Activated CD8-positive, alpha-beta memory T cell treated with anti-CD3 and anti-CD28 coated beads, Interleukin-2, amount 50 U/mL, for 1 hour (primary cell): ENCODE data around the gene ELAVL2.

Experiments
- DNase-seq: peaks from one replicate; pipeline ENCODE4 v3.0.0-alpha.2; 2020; ENCODE audit errors: extremely low read depth

The ELAVL2 gene

GRCh38 chr9:23769307-23769935 is 56.6 kb downstream of the ELAVL2 start:
- DNase-seq, result no peak

- no peak for DNase-seq
Measured at GRCh38 chr9:23768861-23769260, 57.2 kb downstream of the ELAVL2 start.

DNA sequence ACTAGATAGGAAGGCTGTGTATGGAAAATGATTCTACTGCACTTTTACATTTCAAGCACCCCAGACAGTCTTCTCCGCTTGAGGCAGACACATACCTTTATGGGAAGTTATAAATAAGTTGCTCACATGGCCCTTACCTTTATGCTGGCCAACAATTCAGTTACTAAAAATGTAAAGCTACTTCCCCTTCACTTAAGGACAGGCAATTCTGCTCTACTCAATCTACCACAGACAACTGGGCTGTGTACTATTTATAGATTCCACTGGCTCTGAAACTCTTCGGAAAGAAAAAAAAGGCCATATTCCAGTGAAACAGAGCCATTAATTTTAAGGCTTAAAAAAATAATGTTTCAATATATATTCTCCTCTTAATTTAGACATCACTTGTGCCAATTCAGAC is 59.4 kb downstream of the ELAVL2 start:
- no peak for DNase-seq

- DNase-seq, result no peak
Measured at GRCh38 chr9:23765561-23765960, 60.5 kb downstream of the ELAVL2 start.

GRCh38 chr9:23764219-23764618 is 61.8 kb downstream of the ELAVL2 start:
- DNase-seq, result no peak

DNA sequence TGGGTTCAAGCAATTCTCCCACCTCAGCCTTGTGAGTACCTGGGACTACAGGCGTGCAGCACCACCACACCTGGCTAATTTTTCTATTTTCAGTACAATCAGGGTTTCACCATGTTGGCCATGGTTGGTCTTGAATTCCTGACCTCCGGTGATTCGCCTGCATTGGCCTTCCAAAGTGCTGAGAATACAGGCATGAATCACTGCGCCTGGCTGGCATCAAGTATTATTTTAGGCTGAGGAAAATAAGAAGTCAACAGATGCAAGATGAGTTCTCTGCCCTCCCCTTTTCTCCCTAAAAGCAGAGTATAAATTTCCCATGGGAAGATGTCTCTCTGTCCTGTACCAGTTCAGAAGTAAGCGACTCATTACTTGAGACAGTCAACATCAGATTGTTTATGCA is 71.5 kb downstream of the ELAVL2 start:
- DNase-seq, result no peak

- no peak for DNase-seq
Measured at GRCh38 chr9:23752859-23753258, 73.2 kb downstream of the ELAVL2 start.

DNA sequence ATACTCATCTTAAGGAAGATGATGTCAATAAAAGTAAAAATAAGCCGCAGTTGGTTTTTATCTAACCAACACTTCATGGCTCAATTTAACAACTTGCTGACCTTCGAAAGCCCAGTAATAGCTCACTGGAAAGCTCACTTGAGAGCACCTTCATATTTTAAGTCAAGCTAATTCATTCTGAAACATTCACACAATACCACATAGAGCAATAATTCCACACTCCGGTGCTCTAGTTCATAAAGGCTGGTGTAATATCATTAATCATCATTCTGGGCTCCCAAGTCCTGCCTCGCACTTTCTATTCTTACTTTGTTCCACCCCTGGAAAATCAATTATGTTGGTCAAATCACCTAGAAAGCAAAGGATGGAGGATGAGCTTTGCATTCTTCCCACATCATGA is 74.4 kb downstream of the ELAVL2 start:
- no peak for DNase-seq

DNA sequence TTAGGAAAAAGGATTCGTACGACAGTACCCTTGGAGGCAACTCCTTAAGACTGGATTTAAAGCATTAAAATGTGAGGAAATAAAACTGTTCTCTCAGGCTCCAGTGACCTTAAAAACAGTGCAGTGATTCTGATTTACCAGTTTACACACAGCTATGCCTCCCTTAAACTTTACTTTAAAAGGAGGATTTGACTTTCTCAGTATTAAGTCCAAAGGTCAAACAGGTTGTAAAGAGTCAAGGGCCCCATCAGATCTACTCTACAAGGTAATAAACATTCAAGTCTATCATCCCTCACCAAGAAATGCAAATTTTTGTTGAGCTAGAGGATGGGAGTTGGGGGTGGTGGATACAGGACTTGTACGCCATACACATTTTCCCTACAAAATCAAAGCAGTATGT is 75.2 kb downstream of the ELAVL2 start:
- DNase-seq, result no peak

- no peak for DNase-seq
Measured at GRCh38 chr9:23747088-23748075, 78.7 kb downstream of the ELAVL2 start.

DNA sequence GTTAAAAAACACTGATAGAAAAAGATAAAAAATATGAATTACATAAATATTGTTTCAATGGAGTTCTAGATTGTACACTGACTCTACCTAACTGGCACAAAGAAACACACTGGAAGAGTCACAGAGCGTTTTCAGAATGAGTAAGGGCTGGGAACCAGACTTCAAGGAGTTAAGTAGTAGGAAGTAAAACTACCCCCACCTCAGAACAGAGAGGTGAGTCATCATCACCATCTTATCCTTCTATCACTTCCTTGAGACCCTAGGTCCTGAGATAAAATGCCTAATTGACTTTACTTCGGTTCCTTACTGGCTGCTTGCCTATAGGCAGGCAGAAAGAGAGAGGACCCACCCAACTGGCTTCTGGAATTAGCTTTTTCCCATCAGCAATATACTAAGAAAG is 79.7 kb downstream of the ELAVL2 start:
- DNase-seq, result no peak

- DNase-seq, result no peak
Measured at GRCh38 chr9:23743036-23743435, 83.0 kb downstream of the ELAVL2 start.

DNA sequence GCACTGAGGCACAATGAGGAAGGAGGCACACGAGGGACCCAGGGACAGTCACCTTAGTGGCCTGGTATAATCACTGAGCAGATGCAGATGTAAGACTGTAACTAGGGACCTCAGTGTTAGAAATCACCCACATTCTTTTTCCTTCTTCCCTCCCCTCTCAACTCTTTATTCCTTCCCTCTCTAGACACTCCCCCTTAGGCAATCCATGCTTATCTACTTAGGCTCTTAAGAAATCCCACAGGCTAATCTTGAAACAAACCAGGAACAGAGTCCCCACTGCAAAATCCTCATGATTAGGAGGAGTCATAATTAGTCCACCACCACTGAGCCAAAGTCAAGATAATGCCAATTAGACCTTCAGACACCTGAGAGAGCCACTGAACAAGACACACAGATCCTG is 84.7 kb downstream of the ELAVL2 start:
- DNase-seq, result no peak

DNA sequence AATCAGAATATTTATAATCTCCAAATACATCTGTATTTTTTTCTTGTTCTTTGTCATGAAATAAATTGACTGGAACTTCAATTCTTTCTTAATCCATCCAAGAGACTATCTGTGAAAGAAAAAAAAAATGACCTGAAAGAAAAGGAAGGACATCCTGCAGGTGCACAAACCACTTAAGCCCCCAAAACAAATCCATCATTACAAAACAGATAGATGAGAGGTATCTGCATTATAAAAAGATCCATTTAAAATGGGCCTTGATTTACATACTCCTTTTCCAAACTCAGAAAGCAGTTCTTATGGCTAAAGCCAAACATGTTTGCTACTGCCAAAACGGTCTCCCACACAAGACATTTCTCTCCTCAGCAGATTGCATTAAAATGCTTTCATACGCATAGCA is 85.5 kb downstream of the ELAVL2 start:
- DNase-seq, result no peak

DNA sequence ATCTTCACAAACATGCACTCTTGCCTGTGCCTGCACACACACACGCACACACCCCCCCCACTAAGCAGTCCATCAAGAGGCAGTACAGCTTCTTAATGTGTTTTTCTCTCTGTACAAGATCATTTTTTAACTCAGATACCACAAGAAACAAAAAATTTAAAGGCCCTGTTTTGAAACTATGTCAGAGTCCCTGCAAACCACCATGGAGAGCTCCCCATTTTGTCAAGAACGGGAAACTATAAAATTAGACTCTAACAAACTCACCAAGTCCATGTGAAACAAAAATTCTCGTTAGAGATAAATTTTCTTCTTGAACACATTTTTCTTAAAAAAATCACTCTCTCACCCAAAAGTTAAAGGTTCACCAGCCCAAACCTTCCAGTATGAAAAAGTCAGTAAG is 86.3 kb downstream of the ELAVL2 start:
- no peak for DNase-seq

DNA sequence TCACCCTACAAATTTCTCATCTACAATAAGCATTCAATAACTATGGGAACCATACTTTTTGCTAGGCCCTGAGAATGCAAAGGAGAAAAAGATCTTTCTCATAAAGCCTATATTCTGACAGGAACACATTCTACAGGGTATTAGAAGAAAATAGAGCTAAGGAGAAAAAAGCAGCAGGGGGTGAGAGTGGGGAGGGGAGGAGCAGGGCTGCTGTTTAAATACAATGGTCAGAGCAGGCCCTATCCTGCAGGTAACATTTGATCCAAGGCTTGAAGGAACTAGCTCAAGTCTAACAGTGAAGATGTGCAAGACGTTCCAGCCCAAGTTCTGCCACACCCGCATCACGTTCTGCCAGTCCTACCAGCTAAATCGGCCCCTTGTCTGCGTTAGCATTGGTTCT is 89.7 kb downstream of the ELAVL2 start:
- DNase-seq, result no peak

DNA sequence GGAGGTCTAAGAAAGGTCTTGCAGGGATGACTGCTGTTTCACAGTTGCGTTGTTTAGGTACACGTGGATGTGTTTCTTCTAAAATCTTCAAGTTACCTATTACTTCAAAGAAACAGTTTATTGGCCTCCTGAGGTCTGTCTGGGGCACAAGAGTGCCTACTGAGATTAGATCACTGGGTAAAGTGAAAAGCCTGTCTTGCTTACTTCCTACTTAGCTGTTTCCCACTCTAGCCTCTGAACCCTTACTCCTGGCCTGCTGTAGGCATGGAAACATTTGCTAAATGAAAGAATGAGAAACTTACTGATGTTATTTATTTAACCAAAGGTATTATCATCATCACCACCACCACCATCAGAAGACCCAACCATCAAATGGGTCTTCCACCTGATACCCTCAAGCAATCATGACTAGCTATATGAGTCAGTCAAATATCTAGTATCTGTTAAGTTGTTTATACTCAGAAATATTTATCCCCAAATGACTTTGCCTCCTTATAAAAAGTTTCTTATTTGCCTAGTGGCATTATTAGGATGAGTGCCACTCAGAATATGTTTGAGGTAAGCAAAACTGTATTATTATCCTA is 92.5 kb downstream of the ELAVL2 start:
- DNase-seq, result no peak

GRCh38 chr9:23731353-23731752 is 94.7 kb downstream of the ELAVL2 start:
- DNase-seq, result no peak

- no peak for DNase-seq
Measured at GRCh38 chr9:23730364-23730763, 95.7 kb downstream of the ELAVL2 start.

GRCh38 chr9:23728736-23729135 is 97.3 kb downstream of the ELAVL2 start:
- DNase-seq, result no peak

DNA sequence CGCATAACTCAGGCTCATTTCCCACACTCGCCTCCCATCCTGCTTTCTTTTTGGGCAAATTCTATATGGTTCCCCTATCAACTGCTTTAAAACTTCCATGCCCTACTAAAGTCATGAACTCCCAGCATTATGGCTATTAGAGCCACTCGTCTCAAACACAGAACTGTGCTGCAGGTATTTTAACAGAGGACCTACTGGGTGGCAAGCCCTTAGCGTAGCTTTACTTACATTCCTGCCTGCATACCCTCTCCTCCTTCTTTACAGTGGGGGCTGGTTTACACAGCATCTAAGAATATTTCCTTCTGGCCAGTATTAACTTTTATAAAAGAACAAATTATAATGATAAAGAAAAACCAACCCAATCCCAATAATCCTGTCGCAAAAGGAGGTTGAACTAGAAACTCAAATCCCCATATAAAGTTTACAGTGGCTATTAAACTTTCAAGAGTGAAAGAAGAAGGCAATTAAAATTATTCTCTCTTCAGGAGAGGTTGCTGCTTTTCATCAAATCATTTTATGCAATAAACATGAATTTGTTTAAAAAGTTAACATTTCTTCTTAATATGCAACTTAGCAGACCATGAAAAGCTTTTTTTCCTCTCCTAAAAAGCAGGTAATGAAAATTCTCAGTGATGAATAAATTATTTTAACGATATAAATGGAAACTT is 100.6 kb downstream of the ELAVL2 start:
- DNase-seq, result no peak

GRCh38 chr9:23723672-23724071 is 102.4 kb downstream of the ELAVL2 start:
- no peak for DNase-seq
